ENCODE results near the gene EDN2. TPM values are rescaled to one million over a fixed set of nuclear protein-coding genes. Genes with fewer than 3 reads are reported as not detected.
A peak's percentile ranks its signal among the peaks of the same experiment; 100 is the strongest.

Gene EDN2
- total and polyA plus RNA-seq, 2 of the 8 experiments (the other 6 are each of a cell fraction or from before 2014, with no cell fraction given), result 0.32 to 0.39 TPM

DNA sequence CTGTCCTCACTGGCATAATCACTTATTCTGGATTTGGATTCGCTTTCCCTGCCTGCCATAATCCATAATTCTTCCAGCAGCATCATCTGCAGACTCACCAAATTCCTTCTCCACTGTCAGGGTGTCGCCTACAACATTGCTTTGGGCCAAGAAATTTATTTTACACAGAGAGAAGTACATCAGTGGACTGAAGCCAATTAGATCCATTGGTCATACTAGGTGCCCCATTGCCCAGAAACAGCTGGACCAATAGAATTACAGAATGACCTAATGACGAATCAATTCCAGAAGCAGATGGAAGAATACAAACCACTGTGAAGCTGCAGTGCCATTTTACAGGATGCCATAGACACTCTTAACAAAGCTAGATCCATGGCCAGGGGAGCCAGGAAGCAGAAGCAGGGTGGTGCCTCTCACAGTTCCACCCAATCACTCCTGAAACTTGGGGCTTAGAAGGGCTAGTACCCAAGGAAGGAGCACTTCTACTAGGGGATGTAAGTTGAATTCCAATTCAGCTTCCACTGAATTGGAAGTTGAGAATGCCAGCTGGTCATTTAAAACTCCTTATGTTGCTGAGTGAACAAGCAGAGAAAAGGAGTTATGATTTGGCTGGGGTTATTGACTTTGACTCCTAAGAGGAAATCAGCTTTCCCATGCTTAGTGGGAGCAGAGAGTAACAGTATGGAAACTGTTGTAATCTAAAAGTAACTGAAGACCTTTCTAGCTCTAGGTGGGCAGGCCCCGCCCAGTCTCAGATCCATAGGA is 44.0 kb downstream of the EDN2 start:
- DNase-seq (ENCODE audit: low read depth in 1 of 2, low spot score in 2 of 2), result no peak
- Histone ChIP-seq H4K91ac (replicated peaks; ENCODE audit: insufficient read length, low read length) (no peak overlapping the region), H2BK5ac (ENCODE audit: low read depth, low read length) (no peak overlapping the region), H3K4me2 (ENCODE audit: insufficient read depth in 1 of 2, low read depth in 2 of 2, low read length in 2 of 2) (no peak overlapping the region), H3K4ac (replicated peaks; ENCODE audit: insufficient read length, low read depth, low read length) (no peak overlapping the region), H2BK120ac (replicated peaks; ENCODE audit: low read depth, low read length) (no peak overlapping the region), H3K36me3 (ENCODE audit: control insufficient read depth in 2 of 4, insufficient read depth in 4 of 4, low read length in 3 of 4) (no peaks in the 10 kb centered on the region), H3K27ac (ENCODE audit: low read depth, low read length) (no peak overlapping the region), H3K4me3 (ENCODE audit: extremely low read depth in 1 of 4, insufficient read depth in 2 of 4, low read depth in 3 of 4, low read length in 4 of 4) (no peak overlapping the region), H2AFZ (ENCODE audit: low read length) (no peak overlapping the region), H2BK15ac (ENCODE audit: low read length) (0 out of 2 replicates have a peak overlapping the region, but pooled peaks have one; percentile 8), H3K27me3 (replicated peaks in 1 of 4; ENCODE audit: control insufficient read depth in 3 of 4, extremely low read depth in 1 of 4, insufficient read depth in 3 of 4, low read length in 3 of 4) (no peaks in the 10 kb centered on the region), H3K56ac (replicated peaks; ENCODE audit: insufficient read length, low read depth, low read length) (no peak overlapping the region), H4K8ac (ENCODE audit: extremely low read depth, insufficient read depth, low read length) (no peak overlapping the region), H4K5ac (ENCODE audit: insufficient read length, low read depth, low read length) (no peak overlapping the region), H3K9me3 (ENCODE audit: insufficient read depth in 2 of 2, low read depth in 1 of 2, low read length in 1 of 2) (peaks cover 14 to 16% of the 10 kb centered on the region in 2 experiments), H2BK12ac (ENCODE audit: low read depth, low read length) (no peak overlapping the region), H3K18ac (ENCODE audit: extremely low read depth, low read length) (no peak overlapping the region), H3K79me1 (ENCODE audit: low read depth, low read length) (no peaks in the 10 kb centered on the region), H3K79me2 (ENCODE audit: control insufficient read depth in 1 of 2, insufficient read depth in 2 of 2, low read length in 2 of 2) (no peaks in the 10 kb centered on the region), H3K23ac (ENCODE audit: insufficient read length) (no peak overlapping the region), H4K20me1 (replicated peaks in 1 of 2; ENCODE audit: control insufficient read depth in 1 of 2, insufficient read depth in 2 of 2, low read length in 2 of 2) (no peaks in the 10 kb centered on the region), H3K14ac (ENCODE audit: insufficient read length) (no peak overlapping the region), H3K9ac (replicated peaks in 1 of 4; ENCODE audit: extremely low read depth in 1 of 4, low read depth in 3 of 4, low read length in 3 of 4) (no peak overlapping the region), H3K4me1 (replicated peaks in 1 of 4; ENCODE audit: control insufficient read depth in 3 of 4, insufficient read depth in 4 of 4, low read length in 3 of 4) (peaks cover 0 to 3% (median 1%) of the 10 kb centered on the region in 4 experiments; a peak in 4 of 7 replicates), H2AK5ac (ENCODE audit: low read depth, low read length) (no peak overlapping the region), H3K23me2 (ENCODE audit: low read depth, low read length) (no peaks in the 10 kb centered on the region), H2BK20ac (ENCODE audit: low read length) (no peak overlapping the region)
- ChIA-PET CTCF (ENCODE audit: partially characterized antibody) (interaction anchor here (0.7 to 1.6 kb wide), 4 partner anchors 23 to 127 kb away, joined by 3 to 4 read pairs (median 3); no protein-coding TSS in a partner anchor), POLR2A (ENCODE audit: partially characterized antibody) (interaction anchor here (0.6 kb wide), 1 partner anchor 15 kb away, joined by 3 read pairs; no protein-coding TSS in a partner anchor)
- TF ChIP-seq SP1 (IDR thresholded peaks at IDR 0.05; ENCODE audit: low read depth, low read length) (no peak), TAF7 (optimal IDR thresholded peaks at IDR 0.05; ENCODE audit: borderline replicate concordance, low read depth, low read length) (no peak), CHD2 (IDR thresholded peaks at IDR 0.05; ENCODE audit: low read length) (no peak), FOSL1 (IDR thresholded peaks at IDR 0.05; ENCODE audit: insufficient read depth, low read depth, low read length) (no peak), GTF2F1 (IDR thresholded peaks at IDR 0.05; ENCODE audit: borderline replicate concordance, low read depth, low read length) (no peak)
- TF ChIP-seq, protein P1, sequence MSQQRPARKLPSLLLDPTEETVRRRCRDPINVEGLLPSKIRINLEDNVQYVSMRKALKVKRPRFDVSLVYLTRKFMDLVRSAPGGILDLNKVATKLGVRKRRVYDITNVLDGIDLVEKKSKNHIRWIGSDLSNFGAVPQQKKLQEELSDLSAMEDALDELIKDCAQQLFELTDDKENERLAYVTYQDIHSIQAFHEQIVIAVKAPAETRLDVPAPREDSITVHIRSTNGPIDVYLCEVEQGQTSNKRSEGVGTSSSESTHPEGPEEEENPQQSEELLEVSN (IDR thresholded peaks at IDR 0.05), result no peak
- WGBS, 2 experiments (ENCODE audit: extremely low coverage in 1 of 2, insufficient coverage in 1 of 2, insufficient read length in 1 of 2, insufficient replicate concordance in 2 of 2, low coverage in 1 of 2, low lambda C conversion rate in 2 of 2, missing lambda C conversion rate in 1 of 2), result 85% methylated on average over 4 of the region's 4 CpGs; no CpG with 5 or more reads in 1 of the 2 experiments
- FAIRE-seq, result no peak
